ENCODE results near the gene CENPE. TPM values are rescaled to one million over a fixed set of nuclear protein-coding genes. Genes with fewer than 3 reads are reported as not detected.

Gene CENPE
- total RNA-seq, 2 experiments from 2014 or later, result 36.7 to 39.0 TPM

DNA sequence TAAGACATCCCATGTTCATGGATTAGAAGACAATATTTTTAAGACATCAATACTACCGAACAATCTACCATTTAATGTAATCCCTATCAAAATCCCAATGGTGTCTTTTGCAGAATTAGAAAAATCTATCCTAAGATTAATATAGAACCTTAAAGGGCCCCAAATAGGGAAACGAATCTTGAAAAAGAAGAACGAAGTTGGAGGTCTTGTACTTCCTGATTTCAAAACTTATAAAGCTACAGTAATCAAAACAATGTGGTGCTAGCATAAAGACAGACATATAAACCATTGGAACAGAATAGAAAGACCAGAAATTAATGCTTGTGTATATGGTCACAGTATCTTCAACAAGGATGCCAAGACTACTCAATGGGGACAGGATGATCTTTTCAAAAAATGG is 42.0 kb downstream of the CENPE start:
- TF ChIP-seq, protein P1, sequence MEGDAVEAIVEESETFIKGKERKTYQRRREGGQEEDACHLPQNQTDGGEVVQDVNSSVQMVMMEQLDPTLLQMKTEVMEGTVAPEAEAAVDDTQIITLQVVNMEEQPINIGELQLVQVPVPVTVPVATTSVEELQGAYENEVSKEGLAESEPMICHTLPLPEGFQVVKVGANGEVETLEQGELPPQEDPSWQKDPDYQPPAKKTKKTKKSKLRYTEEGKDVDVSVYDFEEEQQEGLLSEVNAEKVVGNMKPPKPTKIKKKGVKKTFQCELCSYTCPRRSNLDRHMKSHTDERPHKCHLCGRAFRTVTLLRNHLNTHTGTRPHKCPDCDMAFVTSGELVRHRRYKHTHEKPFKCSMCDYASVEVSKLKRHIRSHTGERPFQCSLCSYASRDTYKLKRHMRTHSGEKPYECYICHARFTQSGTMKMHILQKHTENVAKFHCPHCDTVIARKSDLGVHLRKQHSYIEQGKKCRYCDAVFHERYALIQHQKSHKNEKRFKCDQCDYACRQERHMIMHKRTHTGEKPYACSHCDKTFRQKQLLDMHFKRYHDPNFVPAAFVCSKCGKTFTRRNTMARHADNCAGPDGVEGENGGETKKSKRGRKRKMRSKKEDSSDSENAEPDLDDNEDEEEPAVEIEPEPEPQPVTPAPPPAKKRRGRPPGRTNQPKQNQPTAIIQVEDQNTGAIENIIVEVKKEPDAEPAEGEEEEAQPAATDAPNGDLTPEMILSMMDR (IDR thresholded peaks at IDR 0.05), result no peak
- DNase-seq (no peak), ATAC-seq (no peak)
- H3K27ac Mint-ChIP-seq, result no peak overlapping the region
- POLR2A ChIA-PET, result no interaction called here
- H3K4me3 Mint-ChIP-seq, result no peak overlapping the region
- CTCF ChIA-PET, result interaction anchor here (1.2 kb wide), 1 partner anchor 11 kb away, joined by 3 read pairs; no protein-coding TSS in a partner anchor
- peaks cover 3% of the 10 kb centered on the region for H3K4me1 Mint-ChIP-seq (ENCODE audit: low read depth)
- intact Hi-C loops (cut with micrococcal nuclease), result no loop called here
- H3K36me3 Mint-ChIP-seq (ENCODE audit: low read depth), result peaks cover 34% of the 10 kb centered on the region
- no peaks in the 10 kb centered on the region for H3K27me3 Mint-ChIP-seq
- peaks cover 2% of the 10 kb centered on the region for H3K9me3 Mint-ChIP-seq

DNA sequence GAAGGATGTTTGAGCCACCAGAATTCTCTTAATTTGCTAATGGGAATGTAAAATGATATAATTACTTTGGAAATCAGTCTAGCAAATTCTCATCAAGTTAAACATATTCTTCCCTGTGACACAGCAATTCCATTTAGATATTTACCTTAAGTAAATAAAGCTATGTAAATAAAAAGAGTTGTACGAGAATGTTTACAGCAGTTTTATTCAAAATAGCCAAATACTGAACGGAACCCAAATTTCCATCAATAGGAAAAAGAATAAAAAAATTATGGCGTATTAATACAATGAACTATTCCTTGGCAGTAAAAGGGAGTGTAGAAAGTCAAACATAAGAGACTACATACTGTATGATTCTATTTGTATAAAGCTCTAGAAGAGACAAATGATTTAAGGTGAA is 45.8 kb downstream of the CENPE start:
- intact Hi-C loops (cut with micrococcal nuclease), result no loop called here
- POLR2A ChIA-PET, result no interaction called here
- Mint-ChIP-seq H3K4me1 (ENCODE audit: low read depth) (no peaks in the 10 kb centered on the region), H3K27ac (no peak overlapping the region), H3K27me3 (no peaks in the 10 kb centered on the region), H3K4me3 (no peak overlapping the region), H3K36me3 (ENCODE audit: low read depth) (peaks cover 51% of the 10 kb centered on the region), H3K9me3 (peaks cover 2% of the 10 kb centered on the region)
- TF ChIP-seq, protein P1 (IDR thresholded peaks at IDR 0.05), result no peak
- ATAC-seq (no peak), DNase-seq (no peak)
- CTCF ChIA-PET, result interaction anchor here (1.5 kb wide), 1 partner anchor 52 kb away, joined by 3 read pairs; the partner anchor contains the start of gene BDH2

DNA sequence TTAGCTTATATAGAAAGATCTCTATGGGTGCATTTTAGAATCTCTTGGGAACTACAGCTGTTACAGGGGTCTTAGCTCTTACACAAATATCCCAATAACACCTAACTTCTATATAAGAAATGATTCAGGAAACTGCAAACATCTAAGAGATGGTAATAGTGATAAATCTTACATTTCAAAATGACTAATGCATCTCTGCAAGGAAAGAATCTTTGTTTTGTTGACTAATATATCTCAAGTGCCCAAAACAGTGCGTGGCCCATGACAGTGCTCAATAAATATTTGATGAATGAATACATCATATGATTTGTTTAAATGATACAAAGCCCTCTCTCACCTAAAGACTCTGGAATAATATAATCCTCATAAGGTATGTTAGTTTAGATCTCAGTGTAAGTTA is 47.5 kb downstream of the CENPE start:
- TF ChIP-seq, protein P1 (IDR thresholded peaks at IDR 0.05), result no peak
- intact Hi-C loops (cut with micrococcal nuclease), result no loop called here
- peaks cover 49% of the 10 kb centered on the region for H3K36me3 Mint-ChIP-seq (ENCODE audit: low read depth)
- CTCF ChIA-PET, result interaction anchor here (1.3 kb wide), 1 partner anchor 7 kb away, joined by 3 read pairs; no protein-coding TSS in a partner anchor
- ATAC-seq (no peak), DNase-seq (no peak)
- H3K27ac Mint-ChIP-seq, result no peak overlapping the region
- POLR2A ChIA-PET, result no interaction called here
- no peak overlapping the region for H3K4me3 Mint-ChIP-seq
- no peaks in the 10 kb centered on the region for H3K4me1 Mint-ChIP-seq (ENCODE audit: low read depth)
- no peaks in the 10 kb centered on the region for H3K27me3 Mint-ChIP-seq
- H3K9me3 Mint-ChIP-seq, result peaks cover 4% of the 10 kb centered on the region

DNA sequence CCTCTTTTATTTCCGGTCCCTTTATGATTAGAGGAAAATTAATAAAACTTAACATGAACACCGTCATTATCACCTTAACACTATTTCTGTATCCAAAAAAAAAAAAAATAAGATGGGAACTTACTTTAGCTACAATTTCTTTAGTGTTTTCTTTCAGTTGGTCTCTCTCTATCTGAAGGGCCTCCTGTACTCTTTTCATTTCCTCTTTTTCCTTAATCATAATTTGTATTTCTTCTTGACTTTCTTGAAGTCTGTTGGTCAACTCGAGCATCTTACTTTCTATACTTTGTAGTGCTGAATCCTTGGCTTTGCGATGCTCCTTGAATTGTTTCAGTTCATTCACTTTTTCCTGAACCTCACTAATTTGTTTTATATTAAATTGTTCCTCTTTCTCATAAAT is 53.2 kb downstream of the CENPE start:
- TF ChIP-seq, protein P1 (IDR thresholded peaks at IDR 0.05), result no peak
- Mint-ChIP-seq H3K27ac (no peak overlapping the region), H3K9me3 (peaks cover 2% of the 10 kb centered on the region), H3K4me1 (ENCODE audit: low read depth) (no peaks in the 10 kb centered on the region), H3K27me3 (no peaks in the 10 kb centered on the region), H3K36me3 (ENCODE audit: low read depth) (peaks cover 54% of the 10 kb centered on the region), H3K4me3 (no peak overlapping the region)
- CTCF ChIA-PET, result interaction anchor here (1.0 kb wide), 1 partner anchor 10 kb away, joined by 3 read pairs; no protein-coding TSS in a partner anchor
- POLR2A ChIA-PET, result no interaction called here
- DNase-seq, result no peak
- ATAC-seq, result no peak
- intact Hi-C loops (cut with micrococcal nuclease), result no loop called here

DNA sequence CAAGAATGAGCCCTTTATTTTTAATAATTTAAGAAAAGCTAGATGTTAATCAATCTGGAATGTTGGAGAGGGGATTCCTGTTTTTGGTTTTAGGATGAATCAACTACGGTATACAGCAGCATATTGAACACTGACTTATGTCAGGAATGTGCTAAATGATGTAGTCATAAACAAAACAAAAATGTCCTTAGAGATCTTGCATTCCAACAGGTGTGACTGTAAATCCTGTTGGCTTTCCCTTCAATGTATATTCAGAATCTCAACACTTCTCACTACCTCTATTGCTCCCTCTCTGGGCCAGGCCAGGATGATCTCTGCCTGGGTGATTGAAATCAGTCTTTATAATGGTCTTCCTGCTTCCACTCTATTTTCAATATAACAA is 60.7 kb downstream of the CENPE start:
- CTCF ChIA-PET, result no interaction called here
- no peaks in the 10 kb centered on the region for H3K9me3 Mint-ChIP-seq
- DNase-seq (no peak), ATAC-seq (no peak)
- POLR2A ChIA-PET, result no interaction called here
- TF ChIP-seq, protein P1 (IDR thresholded peaks at IDR 0.05), result no peak
- H3K27me3 Mint-ChIP-seq, result no peaks in the 10 kb centered on the region
- no peak overlapping the region for H3K4me3 Mint-ChIP-seq
- H3K36me3 Mint-ChIP-seq (ENCODE audit: low read depth), result peaks cover 36% of the 10 kb centered on the region
- H3K27ac Mint-ChIP-seq, result no peak overlapping the region
- H3K4me1 Mint-ChIP-seq (ENCODE audit: low read depth), result peaks cover 7% of the 10 kb centered on the region
- intact Hi-C loops (cut with micrococcal nuclease), result no loop called here
